Gastrocnemius medialis (tissue), 4 donors: ENCODE measurements around the gene PBX1.

Source experiments
- CTCF ChIP-seq, 5 experiments: fragments of 450-650 bp in 3 of 5; fragments of 200-600 bp in 2 of 5; sonication (generic) in 2 of 5; IDR thresholded peaks in 4 of 5; conservative IDR thresholded peaks in 1 of 5; 1 replicate in 4 of 5; 2 replicates in 1 of 5; pipeline ENCODE4 v1.5.1; 2016 to 2019; ENCODE audit warnings: antibody characterized with exemption in 5 of 5, mild to moderate bottlenecking in 3 of 5, moderate library complexity in 3 of 5
- POLR2A ChIP-seq, 2 donors: fragments of 450-650 bp; IDR thresholded peaks; one replicate each; pipeline ENCODE4 v1.6.1; 2017; ENCODE audit warnings: antibody characterized with exemption in 2 of 2, mild to moderate bottlenecking in 2 of 2, moderate library complexity in 2 of 2

- TF ChIP-seq CTCF (IDR thresholded peaks at IDR 0.05 in 4 of 5, conservative IDR thresholded peaks at IDR 0.05 in 1 of 5), result no peak
- no peak for TF ChIP-seq POLR2A (IDR thresholded peaks at IDR 0.05)
These were observed 3.1 kb downstream of the PBX1 start for GRCh38 chr1:164562061-164562460.
